Tibial nerve (tissue), 3 donors: ENCODE measurements around the gene ETV6.

Experiments used
- POLR2A ChIP-seq, 2 donors: fragments of 450-650 bp; IDR thresholded peaks; one replicate each; pipeline ENCODE4 v1.6.1; 2017; ENCODE audit warnings: antibody characterized with exemption in 2 of 2, mild to moderate bottlenecking in 2 of 2, moderate library complexity in 2 of 2
- TF ChIP-seq, protein P1 (sequence below), 5 experiments: fragments of 200-600 bp in 3 of 5; fragments of 450-650 bp in 2 of 5; sonication (generic) in 3 of 5; IDR thresholded peaks; one replicate each; pipeline ENCODE4 v1.5.1; 2016 to 2019; ENCODE audit warnings: antibody characterized with exemption in 5 of 5, mild to moderate bottlenecking in 3 of 5, moderate library complexity in 2 of 5

- no peak for TF ChIP-seq POLR2A (IDR thresholded peaks at IDR 0.05)
- TF ChIP-seq, protein P1, sequence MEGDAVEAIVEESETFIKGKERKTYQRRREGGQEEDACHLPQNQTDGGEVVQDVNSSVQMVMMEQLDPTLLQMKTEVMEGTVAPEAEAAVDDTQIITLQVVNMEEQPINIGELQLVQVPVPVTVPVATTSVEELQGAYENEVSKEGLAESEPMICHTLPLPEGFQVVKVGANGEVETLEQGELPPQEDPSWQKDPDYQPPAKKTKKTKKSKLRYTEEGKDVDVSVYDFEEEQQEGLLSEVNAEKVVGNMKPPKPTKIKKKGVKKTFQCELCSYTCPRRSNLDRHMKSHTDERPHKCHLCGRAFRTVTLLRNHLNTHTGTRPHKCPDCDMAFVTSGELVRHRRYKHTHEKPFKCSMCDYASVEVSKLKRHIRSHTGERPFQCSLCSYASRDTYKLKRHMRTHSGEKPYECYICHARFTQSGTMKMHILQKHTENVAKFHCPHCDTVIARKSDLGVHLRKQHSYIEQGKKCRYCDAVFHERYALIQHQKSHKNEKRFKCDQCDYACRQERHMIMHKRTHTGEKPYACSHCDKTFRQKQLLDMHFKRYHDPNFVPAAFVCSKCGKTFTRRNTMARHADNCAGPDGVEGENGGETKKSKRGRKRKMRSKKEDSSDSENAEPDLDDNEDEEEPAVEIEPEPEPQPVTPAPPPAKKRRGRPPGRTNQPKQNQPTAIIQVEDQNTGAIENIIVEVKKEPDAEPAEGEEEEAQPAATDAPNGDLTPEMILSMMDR (IDR thresholded peaks at IDR 0.05) = no peak
These were observed 61.0 kb downstream of the ETV6 start for GRCh38 chr12:11710431-11710830.
